PC-9 (cell line): Measurements from ENCODE around the gene SYF2. TPM values are rescaled to one million over a fixed set of nuclear protein-coding genes. Genes with fewer than 3 reads are reported as not detected.

Source experiments
- BruUV-seq: library from RNA; stranded (reverse); fragments of 400-500 nt; replicated peaks from 2 replicates; lab custom pipeline; 2021; lab: Mats Ljungman, UMichigan
- CTCF ChIA-PET: fragments of 300-600 bp; sonication (Branson Sonifier 250); formaldehyde crosslinking; loops from one replicate; lab custom pipeline; 2022; ENCODE audit warnings: antibody characterized with exemption; lab: Charles Lee
- POLR2A ChIA-PET: fragments of 300-600 bp; sonication (Branson Sonifier 250); formaldehyde crosslinking; loops from one replicate; lab custom pipeline; 2022; ENCODE audit warnings: antibody characterized with exemption; ENCODE audit not compliant: unreplicated experiment; lab: Charles Lee
- DNase-seq, 2 experiments: peaks; one replicate each; pipeline versions ENCODE4 v3.0.0 to v3.0.0-alpha.2; 2015 to 2022; ENCODE audit warnings: mixed read lengths in 1 of 2
- H2AFZ ChIP-seq: fragments of 200-600 bp; sonication (generic); 2 replicates; pipeline ENCODE4 v1.8.1; 2017; ENCODE audit warnings: antibody characterized with exemption
- H3F3A ChIP-seq: fragments of 200-600 bp; sonication (generic); 2 replicates; pipeline ENCODE4 v1.8.1; 2017; ENCODE audit warnings: antibody characterized with exemption, mild to moderate bottlenecking, low read depth; ENCODE audit not compliant: insufficient read depth
- H3K27ac ChIP-seq: fragments of 200-600 bp; sonication (generic); 2 replicates; pipeline ENCODE4 v1.6.1; 2016; ENCODE audit warnings: mixed run types
- H3K27me3 ChIP-seq: fragments of 200-600 bp; sonication (generic); 2 replicates; pipeline ENCODE4 v1.6.1; 2016; ENCODE audit warnings: low read depth, mixed run types; ENCODE audit not compliant: insufficient read depth
- H3K36me3 ChIP-seq: fragments of 200-600 bp; sonication (generic); 2 replicates; pipeline ENCODE4 v1.6.1; 2016; ENCODE audit warnings: low read depth, mixed run types
- H3K4me1 ChIP-seq: fragments of 200-600 bp; sonication (generic); replicated peaks from 2 replicates; pipeline ENCODE4 v1.6.1; 2016; ENCODE audit warnings: mixed run types; ENCODE audit not compliant: insufficient read depth
- H3K4me2 ChIP-seq: fragments of 200-600 bp; sonication (generic); 2 replicates; pipeline ENCODE4 v1.6.1; 2017; ENCODE audit warnings: mixed run types
- H3K4me3 ChIP-seq: fragments of 200-600 bp; sonication (generic); 2 replicates; pipeline ENCODE4 v1.6.1; 2016; ENCODE audit warnings: mixed run types
- H3K79me2 ChIP-seq: fragments of 200-600 bp; sonication (generic); 2 replicates; pipeline ENCODE4 v1.6.1; 2017; ENCODE audit warnings: low read depth, mixed run types
- H3K9me2 ChIP-seq: fragments of 200-600 bp; sonication (generic); 2 replicates; pipeline ENCODE4 v1.8.1; 2017; ENCODE audit warnings: mild to moderate bottlenecking; ENCODE audit not compliant: insufficient read depth
- H3K9me3 ChIP-seq: fragments of 200-600 bp; sonication (generic); 2 replicates; pipeline ENCODE4 v1.8.1; 2016; ENCODE audit warnings: low read depth; ENCODE audit not compliant: insufficient read depth
- H4K20me1 ChIP-seq: fragments of 200-600 bp; sonication (generic); 2 replicates; pipeline ENCODE4 v1.8.1; 2017; ENCODE audit not compliant: insufficient read depth
- EZH2 ChIP-seq: fragments of 200-600 bp; sonication (generic); IDR thresholded peaks from 2 replicates; pipeline ENCODE4 v1.8.0; 2017; ENCODE audit warnings: antibody characterized with exemption, low read depth
- intact Hi-C: fragments of 100-400 bp; cut with micrococcal nuclease; formaldehyde crosslinking; loops from one replicate; pipeline ENCODE4 v1.10.0; 2022; ENCODE audit not compliant: unreplicated experiment
- total RNA-seq: library from RNA; stranded (reverse); gene quantifications from 2 replicates; pipeline ENCODE4 v1.2.3, GENCODE V29; 2021
- TF ChIP-seq, protein P1 (sequence below): fragments of 200-600 bp; sonication (generic); conservative IDR thresholded peaks from 2 replicates; pipeline ENCODE4 v1.6.1; 2017; ENCODE audit warnings: mixed run types, antibody characterized with exemption, mild to moderate bottlenecking, moderate library complexity

The SYF2 gene
- total RNA-seq, 1 experiment from 2014 or later: 48.1 TPM

GRCh38 chr1:25173809-25174340 is 58.4 kb downstream of the SYF2 start:
- BruUV-seq: no TSS peak
- Histone ChIP-seq H3K36me3 (no peaks in the 10 kb centered on the region), H3K4me2 (no peak overlapping the region), H3K4me3 (no peak overlapping the region), H3K27ac (no peak overlapping the region), H3F3A (no peaks in the 10 kb centered on the region), H3K27me3 (no peaks in the 10 kb centered on the region), H3K79me2 (no peaks in the 10 kb centered on the region), H2AFZ (no peak overlapping the region), H3K9me3 (no peaks in the 10 kb centered on the region), H3K4me1 (no peaks in the 10 kb centered on the region), H4K20me1 (no peaks in the 10 kb centered on the region), H3K9me2 (no peaks in the 10 kb centered on the region)
- DNase-seq: no peak
- intact Hi-C loops: no loop called here
- ChIA-PET POLR2A (no interaction called here), CTCF (no interaction called here)
- no peak for TF ChIP-seq EZH2
- TF ChIP-seq, protein P1, sequence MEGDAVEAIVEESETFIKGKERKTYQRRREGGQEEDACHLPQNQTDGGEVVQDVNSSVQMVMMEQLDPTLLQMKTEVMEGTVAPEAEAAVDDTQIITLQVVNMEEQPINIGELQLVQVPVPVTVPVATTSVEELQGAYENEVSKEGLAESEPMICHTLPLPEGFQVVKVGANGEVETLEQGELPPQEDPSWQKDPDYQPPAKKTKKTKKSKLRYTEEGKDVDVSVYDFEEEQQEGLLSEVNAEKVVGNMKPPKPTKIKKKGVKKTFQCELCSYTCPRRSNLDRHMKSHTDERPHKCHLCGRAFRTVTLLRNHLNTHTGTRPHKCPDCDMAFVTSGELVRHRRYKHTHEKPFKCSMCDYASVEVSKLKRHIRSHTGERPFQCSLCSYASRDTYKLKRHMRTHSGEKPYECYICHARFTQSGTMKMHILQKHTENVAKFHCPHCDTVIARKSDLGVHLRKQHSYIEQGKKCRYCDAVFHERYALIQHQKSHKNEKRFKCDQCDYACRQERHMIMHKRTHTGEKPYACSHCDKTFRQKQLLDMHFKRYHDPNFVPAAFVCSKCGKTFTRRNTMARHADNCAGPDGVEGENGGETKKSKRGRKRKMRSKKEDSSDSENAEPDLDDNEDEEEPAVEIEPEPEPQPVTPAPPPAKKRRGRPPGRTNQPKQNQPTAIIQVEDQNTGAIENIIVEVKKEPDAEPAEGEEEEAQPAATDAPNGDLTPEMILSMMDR: no peak

Other genes with a start within 250 kb of the SYF2 start
- gene RSRP1, start 15.0 kb upstream of the SYF2 start, total RNA-seq: 113 and 163 TPM in 2 replicates
- not detected in 2 replicates for gene RHD, start 40.0 kb upstream of the SYF2 start, total RNA-seq
- gene TMEM50A, start 105.8 kb upstream of the SYF2 start, total RNA-seq: 59.4 and 81.9 TPM in 2 replicates
- gene RHCE, start 188.3 kb upstream of the SYF2 start, total RNA-seq: 0.22 and 0.78 TPM in 2 replicates
- gene MACO1, start 198.4 kb upstream of the SYF2 start, total RNA-seq: 5.9 and 9.6 TPM in 2 replicates